Right atrium auricular region (tissue), 2 donors: Measurements from ENCODE around the gene XNDC1N. TPM values are rescaled to one million over a fixed set of nuclear protein-coding genes. Genes with fewer than 3 reads are reported as not detected.

Experiments
- DNase-seq: peaks from one replicate; pipeline ENCODE4 v3.0.0-alpha.2; 2019; ENCODE audit warnings: low spot score
- H3K27ac ChIP-seq, 2 donors: fragments of 200-600 bp; sonication (generic); 1 replicate in 1 of 2; 2 replicates in 1 of 2; pipeline ENCODE4 v1.5.1; 2016 to 2019
- H3K27me3 ChIP-seq, 2 donors: fragments of 200-600 bp; sonication (generic); one replicate each; pipeline versions ENCODE4 v1.5.1 to v1.6.0; 2017 to 2019
- H3K36me3 ChIP-seq: fragments of 200-600 bp; sonication (generic); one replicate; pipeline ENCODE4 v1.5.1; 2016
- H3K4me1 ChIP-seq, 2 donors: fragments of 200-600 bp; sonication (generic); one replicate each; pipeline versions ENCODE4 v1.5.1 to v1.6.0; 2017 to 2019
- H3K4me3 ChIP-seq, 2 donors: fragments of 200-600 bp; sonication (generic); 1 replicate in 1 of 2; 2 replicates in 1 of 2; pipeline ENCODE4 v1.5.1; 2017 to 2019; ENCODE audit warnings: mild to moderate bottlenecking in 1 of 2, moderate library complexity in 1 of 2
- H3K9me3 ChIP-seq, 2 donors: fragments of 200-600 bp; sonication (generic); one replicate each; pipeline ENCODE4 v1.5.1; 2019
- total RNA-seq, 2 donors: library from RNA; depleted of rRNA; stranded (reverse); fragments of >200 nt; gene quantifications; one replicate each; pipeline ENCODE4 v1.1.0, GENCODE V29; 2016
- TF ChIP-seq, protein P1 (sequence below), 2 donors: fragments of 200-600 bp; sonication (generic); IDR thresholded peaks; one replicate each; pipeline ENCODE4 v1.5.1; 2019; ENCODE audit warnings: antibody characterized with exemption in 2 of 2

The XNDC1N gene
- total RNA-seq, 2 donors from 2014 or later: 1.4 to 1.5 TPM

DNA sequence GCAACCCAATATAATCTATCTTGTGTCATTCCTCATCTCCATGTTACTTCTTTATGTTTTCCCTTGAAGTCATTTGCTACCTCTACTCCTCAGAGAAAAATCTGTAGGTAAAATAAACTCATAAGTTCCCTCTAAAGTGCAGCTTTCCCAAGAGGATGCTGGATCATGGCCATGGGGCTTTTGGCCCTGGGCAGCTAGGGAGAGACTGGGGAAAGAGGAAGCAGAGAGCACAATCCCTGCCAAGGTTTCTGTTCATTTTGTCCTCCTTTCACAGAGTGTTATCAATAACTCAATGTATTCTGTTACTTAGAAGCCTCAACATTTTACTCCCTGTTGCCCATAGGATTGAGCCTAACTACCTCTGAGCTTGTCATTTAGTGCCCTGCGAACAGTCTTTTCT, 9.4 kb upstream of the XNDC1N start:
- H3K27ac ChIP-seq: no peak overlapping the region
- no peaks in the 10 kb centered on the region for H3K36me3 ChIP-seq
- TF ChIP-seq, protein P1, sequence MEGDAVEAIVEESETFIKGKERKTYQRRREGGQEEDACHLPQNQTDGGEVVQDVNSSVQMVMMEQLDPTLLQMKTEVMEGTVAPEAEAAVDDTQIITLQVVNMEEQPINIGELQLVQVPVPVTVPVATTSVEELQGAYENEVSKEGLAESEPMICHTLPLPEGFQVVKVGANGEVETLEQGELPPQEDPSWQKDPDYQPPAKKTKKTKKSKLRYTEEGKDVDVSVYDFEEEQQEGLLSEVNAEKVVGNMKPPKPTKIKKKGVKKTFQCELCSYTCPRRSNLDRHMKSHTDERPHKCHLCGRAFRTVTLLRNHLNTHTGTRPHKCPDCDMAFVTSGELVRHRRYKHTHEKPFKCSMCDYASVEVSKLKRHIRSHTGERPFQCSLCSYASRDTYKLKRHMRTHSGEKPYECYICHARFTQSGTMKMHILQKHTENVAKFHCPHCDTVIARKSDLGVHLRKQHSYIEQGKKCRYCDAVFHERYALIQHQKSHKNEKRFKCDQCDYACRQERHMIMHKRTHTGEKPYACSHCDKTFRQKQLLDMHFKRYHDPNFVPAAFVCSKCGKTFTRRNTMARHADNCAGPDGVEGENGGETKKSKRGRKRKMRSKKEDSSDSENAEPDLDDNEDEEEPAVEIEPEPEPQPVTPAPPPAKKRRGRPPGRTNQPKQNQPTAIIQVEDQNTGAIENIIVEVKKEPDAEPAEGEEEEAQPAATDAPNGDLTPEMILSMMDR (IDR thresholded peaks at IDR 0.05): no peak
- no peak overlapping the region for H3K4me3 ChIP-seq
- no peaks in the 10 kb centered on the region for H3K27me3 ChIP-seq
- H3K9me3 ChIP-seq: no peaks in the 10 kb centered on the region
- no peak for DNase-seq
- H3K4me1 ChIP-seq: peaks cover 0 to 22% of the 10 kb centered on the region in 2 donors

DNA sequence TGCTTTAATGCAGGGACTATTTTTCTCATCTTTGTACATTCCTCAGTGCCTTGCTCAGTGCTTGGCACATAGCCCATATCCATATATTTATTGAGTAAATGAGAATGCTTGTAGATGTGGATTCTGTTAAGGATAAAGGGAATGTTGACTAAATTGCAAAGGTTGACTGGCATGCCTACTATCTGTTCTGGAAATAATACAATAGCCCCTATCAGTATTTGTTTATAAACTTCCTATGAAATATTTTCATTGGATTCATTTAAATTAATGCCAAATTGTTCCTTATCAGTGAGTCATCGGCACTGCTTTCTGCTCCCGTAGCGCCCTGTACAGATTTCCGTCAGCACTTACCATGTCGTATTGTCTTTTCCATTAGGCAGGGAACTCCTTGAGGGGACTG, 8.4 kb upstream of the XNDC1N start:
- Histone ChIP-seq H3K4me3 (no peak overlapping the region), H3K36me3 (no peaks in the 10 kb centered on the region), H3K27ac (no peak overlapping the region), H3K9me3 (no peaks in the 10 kb centered on the region), H3K4me1 (peaks cover 0 to 23% of the 10 kb centered on the region in 2 donors), H3K27me3 (no peaks in the 10 kb centered on the region)
- no peak for DNase-seq
- TF ChIP-seq, protein P1 (IDR thresholded peaks at IDR 0.05): no peak

DNA sequence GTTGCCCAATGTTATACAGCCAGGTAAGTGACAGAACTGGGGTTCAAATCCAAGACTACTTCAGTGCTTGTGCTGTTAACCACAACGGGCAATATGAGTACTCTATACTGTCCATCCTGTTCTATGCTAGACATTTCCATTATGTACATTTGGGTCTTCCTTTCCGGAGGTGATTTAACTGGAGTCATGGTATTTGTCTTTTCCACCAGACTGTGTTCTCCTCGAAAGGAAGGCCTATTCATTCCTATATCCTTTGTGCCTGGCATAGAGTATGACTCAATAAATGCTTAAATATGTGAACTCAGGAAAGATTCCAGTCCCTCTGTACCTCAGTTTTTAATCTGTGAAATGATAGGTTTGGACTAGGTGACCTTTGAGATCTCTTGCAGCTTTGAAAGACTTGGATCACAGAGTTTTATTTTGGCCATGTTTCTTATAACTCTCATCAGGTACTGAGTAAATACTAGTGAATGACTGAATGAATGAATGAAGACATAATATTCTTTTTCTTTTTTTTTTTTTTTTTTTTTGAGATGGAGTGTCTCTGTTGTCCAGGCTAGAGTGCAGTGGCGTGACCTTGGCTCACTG, 7.0 kb upstream of the XNDC1N start:
- TF ChIP-seq, protein P1 (IDR thresholded peaks at IDR 0.05): no peak
- Histone ChIP-seq H3K27ac (no peak overlapping the region), H3K4me3 (no peak overlapping the region), H3K9me3 (no peaks in the 10 kb centered on the region), H3K36me3 (no peaks in the 10 kb centered on the region), H3K27me3 (no peaks in the 10 kb centered on the region), H3K4me1 (peaks cover 0 to 36% of the 10 kb centered on the region in 2 donors)
- no peak for DNase-seq

DNA sequence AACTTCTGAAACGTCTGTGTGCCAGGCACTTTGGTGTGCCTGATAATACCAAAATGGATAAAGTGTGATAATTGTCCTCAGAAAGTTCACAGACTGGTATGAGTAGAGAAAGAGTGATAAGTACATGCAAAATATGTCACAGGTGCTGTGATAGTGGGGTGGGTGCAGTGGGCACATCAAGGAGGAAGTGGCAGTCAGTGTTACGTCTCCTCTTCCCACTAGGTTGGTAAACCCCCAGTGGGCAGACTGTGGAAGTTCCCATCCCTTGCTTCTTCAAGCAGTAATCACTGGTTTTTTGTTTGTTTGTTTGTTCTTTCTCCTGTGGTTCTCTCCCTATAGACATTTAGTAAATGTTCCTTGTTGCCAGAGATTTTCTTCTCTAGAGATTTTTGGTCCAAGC, 5.8 kb upstream of the XNDC1N start:
- TF ChIP-seq, protein P1 (IDR thresholded peaks at IDR 0.05): no peak
- Histone ChIP-seq H3K36me3 (no peaks in the 10 kb centered on the region), H3K4me1 (peaks cover 0 to 45% of the 10 kb centered on the region in 2 donors), H3K27ac (no peak overlapping the region), H3K9me3 (no peaks in the 10 kb centered on the region), H3K27me3 (no peaks in the 10 kb centered on the region), H3K4me3 (no peak overlapping the region)
- no peak for DNase-seq

DNA sequence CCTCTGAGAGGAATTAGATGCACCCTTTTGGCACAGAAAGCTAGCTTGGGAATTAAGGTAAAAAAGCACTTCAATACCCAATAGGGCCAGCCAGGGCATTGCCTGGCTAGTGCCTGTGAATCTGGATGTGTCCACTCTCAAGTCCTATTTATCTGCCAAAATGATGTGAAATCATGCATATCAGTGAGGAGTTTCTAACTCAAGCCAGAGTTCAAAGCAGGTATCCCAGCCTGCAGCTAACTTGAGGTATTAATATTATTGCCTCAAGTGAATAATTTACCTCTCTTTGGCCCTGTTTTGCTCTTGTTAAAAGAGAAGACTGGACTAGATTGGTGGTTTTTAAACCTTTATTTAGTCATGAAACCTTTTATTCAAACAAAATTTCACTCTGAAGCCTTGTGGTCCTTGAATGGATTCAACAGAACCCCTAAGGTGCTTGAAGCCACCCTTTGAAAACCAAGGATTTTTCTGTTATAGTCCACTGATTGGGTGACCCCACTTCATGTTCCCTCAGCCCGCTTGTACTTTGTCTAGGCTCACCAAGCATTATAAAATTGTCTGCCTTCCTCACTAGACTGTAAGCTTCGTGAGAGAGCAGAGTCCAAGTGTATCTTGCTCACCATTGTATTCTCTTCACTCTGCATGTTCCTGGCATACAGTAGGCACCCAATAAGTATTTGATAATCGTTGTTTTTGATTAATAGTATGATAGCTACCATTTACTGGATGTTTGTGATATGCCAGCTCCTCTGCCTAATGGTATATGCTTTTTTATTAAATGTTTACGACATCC, 4.9 kb upstream of the XNDC1N start:
- Histone ChIP-seq H3K27me3 (no peaks in the 10 kb centered on the region), H3K27ac (no peak overlapping the region), H3K36me3 (no peaks in the 10 kb centered on the region), H3K4me3 (no peak overlapping the region), H3K4me1 (peaks cover 0 to 46% of the 10 kb centered on the region in 2 donors), H3K9me3 (no peaks in the 10 kb centered on the region)
- DNase-seq: no peak
- TF ChIP-seq, protein P1 (IDR thresholded peaks at IDR 0.05): no peak
